ENCODE measurements around the gene SEC14L5. TPM values are rescaled to one million over a fixed set of nuclear protein-coding genes. Genes with fewer than 3 reads are reported as not detected.

SEC14L5 gene
- total and polyA plus RNA-seq, 2 experiments from 2014 or later: 2.6 to 5.9 TPM

DNA sequence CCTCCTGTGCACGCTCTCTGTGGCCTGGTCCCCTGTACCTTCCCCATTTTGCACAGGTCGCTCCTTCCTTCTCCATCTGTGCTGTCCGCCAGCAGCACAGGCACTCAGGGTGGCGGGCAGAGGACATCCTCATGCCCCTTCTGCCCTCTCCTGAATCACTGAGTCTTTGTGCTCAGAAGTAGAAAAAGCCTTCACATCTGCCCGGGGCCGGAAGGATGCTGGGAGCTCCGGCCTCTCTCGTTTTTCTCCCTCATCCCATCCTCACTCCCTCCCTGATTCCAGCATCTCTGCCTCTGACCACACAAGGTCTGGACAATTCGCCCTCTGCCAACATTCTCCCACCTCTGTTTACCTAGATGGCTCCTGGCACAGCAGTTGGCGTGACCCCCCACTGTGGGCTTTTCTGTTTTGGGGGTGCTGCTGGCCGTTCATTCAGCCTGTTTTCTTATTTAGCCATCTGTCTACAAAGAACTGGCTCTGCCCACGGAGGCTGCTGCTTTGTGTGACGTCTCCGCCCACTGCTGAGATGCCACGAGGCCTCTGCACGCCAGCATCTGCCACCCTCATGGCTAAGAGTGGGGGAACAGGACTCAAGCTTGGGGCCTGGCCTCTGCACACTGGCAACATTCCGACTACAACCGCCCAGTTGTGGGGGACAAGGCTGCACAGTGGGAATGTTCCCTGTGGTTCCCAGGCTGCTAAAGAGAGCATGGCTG is 36.7 kb downstream of the SEC14L5 start:
- Mint-ChIP-seq H3K27me3 (ENCODE audit: insufficient read depth, low read depth, poor library complexity) (peaks cover 6% of the 10 kb centered on the region), H3K4me1 (no peaks in the 10 kb centered on the region), H3K27ac (no peak overlapping the region), H3K9me3 (no peaks in the 10 kb centered on the region), H3K36me3 (ENCODE audit: low read depth) (peaks cover 9% of the 10 kb centered on the region; the same call in 2 of the 3 replicates), H3K4me3 (no peak overlapping the region)
- no peak overlapping the region for H2AFZ ChIP-seq
- H3K79me2 ChIP-seq (replicated peaks; ENCODE audit: insufficient read depth): no peaks in the 10 kb centered on the region
- ATAC-seq (no peak; the same call in 2 of the 3 replicates), DNase-seq (ENCODE audit: low spot score) (no peak)
- H3F3A ChIP-seq (replicated peaks; ENCODE audit: low read depth): no peaks in the 10 kb centered on the region
- TF ChIP-seq STAT1 (IDR thresholded peaks at IDR 0.05; ENCODE audit: unreplicated experiment) (no peak), EZH2 (IDR thresholded peaks at IDR 0.05; ENCODE audit: low read depth, unreplicated experiment) (no peak), JUNB (IDR thresholded peaks at IDR 0.05; ENCODE audit: unreplicated experiment) (no peak), ZNF114 (CRISPR knock-in tag; IDR thresholded peaks at IDR 0.05) (no peak), CREB1 (CRISPR knock-in tag; IDR thresholded peaks at IDR 0.05; ENCODE audit: low read depth) (no peak), EZH2phosphoT487 (IDR thresholded peaks at IDR 0.05; ENCODE audit: unreplicated experiment) (no peak), ZNF331 (CRISPR knock-in tag; IDR thresholded peaks at IDR 0.05; ENCODE audit: low read depth) (no peak), NANOG (IDR thresholded peaks at IDR 0.05; ENCODE audit: borderline replicate concordance) (no peak), POLR2AphosphoS5 (IDR thresholded peaks at IDR 0.05; ENCODE audit: low read depth) (no peak)
- TF ChIP-seq, protein P1, sequence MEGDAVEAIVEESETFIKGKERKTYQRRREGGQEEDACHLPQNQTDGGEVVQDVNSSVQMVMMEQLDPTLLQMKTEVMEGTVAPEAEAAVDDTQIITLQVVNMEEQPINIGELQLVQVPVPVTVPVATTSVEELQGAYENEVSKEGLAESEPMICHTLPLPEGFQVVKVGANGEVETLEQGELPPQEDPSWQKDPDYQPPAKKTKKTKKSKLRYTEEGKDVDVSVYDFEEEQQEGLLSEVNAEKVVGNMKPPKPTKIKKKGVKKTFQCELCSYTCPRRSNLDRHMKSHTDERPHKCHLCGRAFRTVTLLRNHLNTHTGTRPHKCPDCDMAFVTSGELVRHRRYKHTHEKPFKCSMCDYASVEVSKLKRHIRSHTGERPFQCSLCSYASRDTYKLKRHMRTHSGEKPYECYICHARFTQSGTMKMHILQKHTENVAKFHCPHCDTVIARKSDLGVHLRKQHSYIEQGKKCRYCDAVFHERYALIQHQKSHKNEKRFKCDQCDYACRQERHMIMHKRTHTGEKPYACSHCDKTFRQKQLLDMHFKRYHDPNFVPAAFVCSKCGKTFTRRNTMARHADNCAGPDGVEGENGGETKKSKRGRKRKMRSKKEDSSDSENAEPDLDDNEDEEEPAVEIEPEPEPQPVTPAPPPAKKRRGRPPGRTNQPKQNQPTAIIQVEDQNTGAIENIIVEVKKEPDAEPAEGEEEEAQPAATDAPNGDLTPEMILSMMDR (conservative IDR thresholded peaks at IDR 0.05; ENCODE audit: low read depth in 2 of 2): no peak
- TF ChIP-seq, protein P2, sequence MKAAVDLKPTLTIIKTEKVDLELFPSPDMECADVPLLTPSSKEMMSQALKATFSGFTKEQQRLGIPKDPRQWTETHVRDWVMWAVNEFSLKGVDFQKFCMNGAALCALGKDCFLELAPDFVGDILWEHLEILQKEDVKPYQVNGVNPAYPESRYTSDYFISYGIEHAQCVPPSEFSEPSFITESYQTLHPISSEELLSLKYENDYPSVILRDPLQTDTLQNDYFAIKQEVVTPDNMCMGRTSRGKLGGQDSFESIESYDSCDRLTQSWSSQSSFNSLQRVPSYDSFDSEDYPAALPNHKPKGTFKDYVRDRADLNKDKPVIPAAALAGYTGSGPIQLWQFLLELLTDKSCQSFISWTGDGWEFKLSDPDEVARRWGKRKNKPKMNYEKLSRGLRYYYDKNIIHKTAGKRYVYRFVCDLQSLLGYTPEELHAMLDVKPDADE (IDR thresholded peaks at IDR 0.05): no peak
- TF ChIP-seq, protein P3, sequence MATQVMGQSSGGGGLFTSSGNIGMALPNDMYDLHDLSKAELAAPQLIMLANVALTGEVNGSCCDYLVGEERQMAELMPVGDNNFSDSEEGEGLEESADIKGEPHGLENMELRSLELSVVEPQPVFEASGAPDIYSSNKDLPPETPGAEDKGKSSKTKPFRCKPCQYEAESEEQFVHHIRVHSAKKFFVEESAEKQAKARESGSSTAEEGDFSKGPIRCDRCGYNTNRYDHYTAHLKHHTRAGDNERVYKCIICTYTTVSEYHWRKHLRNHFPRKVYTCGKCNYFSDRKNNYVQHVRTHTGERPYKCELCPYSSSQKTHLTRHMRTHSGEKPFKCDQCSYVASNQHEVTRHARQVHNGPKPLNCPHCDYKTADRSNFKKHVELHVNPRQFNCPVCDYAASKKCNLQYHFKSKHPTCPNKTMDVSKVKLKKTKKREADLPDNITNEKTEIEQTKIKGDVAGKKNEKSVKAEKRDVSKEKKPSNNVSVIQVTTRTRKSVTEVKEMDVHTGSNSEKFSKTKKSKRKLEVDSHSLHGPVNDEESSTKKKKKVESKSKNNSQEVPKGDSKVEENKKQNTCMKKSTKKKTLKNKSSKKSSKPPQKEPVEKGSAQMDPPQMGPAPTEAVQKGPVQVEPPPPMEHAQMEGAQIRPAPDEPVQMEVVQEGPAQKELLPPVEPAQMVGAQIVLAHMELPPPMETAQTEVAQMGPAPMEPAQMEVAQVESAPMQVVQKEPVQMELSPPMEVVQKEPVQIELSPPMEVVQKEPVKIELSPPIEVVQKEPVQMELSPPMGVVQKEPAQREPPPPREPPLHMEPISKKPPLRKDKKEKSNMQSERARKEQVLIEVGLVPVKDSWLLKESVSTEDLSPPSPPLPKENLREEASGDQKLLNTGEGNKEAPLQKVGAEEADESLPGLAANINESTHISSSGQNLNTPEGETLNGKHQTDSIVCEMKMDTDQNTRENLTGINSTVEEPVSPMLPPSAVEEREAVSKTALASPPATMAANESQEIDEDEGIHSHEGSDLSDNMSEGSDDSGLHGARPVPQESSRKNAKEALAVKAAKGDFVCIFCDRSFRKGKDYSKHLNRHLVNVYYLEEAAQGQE (IDR thresholded peaks at IDR 0.05; ENCODE audit: unreplicated experiment): no peak
- TF ChIP-seq, protein P4, sequence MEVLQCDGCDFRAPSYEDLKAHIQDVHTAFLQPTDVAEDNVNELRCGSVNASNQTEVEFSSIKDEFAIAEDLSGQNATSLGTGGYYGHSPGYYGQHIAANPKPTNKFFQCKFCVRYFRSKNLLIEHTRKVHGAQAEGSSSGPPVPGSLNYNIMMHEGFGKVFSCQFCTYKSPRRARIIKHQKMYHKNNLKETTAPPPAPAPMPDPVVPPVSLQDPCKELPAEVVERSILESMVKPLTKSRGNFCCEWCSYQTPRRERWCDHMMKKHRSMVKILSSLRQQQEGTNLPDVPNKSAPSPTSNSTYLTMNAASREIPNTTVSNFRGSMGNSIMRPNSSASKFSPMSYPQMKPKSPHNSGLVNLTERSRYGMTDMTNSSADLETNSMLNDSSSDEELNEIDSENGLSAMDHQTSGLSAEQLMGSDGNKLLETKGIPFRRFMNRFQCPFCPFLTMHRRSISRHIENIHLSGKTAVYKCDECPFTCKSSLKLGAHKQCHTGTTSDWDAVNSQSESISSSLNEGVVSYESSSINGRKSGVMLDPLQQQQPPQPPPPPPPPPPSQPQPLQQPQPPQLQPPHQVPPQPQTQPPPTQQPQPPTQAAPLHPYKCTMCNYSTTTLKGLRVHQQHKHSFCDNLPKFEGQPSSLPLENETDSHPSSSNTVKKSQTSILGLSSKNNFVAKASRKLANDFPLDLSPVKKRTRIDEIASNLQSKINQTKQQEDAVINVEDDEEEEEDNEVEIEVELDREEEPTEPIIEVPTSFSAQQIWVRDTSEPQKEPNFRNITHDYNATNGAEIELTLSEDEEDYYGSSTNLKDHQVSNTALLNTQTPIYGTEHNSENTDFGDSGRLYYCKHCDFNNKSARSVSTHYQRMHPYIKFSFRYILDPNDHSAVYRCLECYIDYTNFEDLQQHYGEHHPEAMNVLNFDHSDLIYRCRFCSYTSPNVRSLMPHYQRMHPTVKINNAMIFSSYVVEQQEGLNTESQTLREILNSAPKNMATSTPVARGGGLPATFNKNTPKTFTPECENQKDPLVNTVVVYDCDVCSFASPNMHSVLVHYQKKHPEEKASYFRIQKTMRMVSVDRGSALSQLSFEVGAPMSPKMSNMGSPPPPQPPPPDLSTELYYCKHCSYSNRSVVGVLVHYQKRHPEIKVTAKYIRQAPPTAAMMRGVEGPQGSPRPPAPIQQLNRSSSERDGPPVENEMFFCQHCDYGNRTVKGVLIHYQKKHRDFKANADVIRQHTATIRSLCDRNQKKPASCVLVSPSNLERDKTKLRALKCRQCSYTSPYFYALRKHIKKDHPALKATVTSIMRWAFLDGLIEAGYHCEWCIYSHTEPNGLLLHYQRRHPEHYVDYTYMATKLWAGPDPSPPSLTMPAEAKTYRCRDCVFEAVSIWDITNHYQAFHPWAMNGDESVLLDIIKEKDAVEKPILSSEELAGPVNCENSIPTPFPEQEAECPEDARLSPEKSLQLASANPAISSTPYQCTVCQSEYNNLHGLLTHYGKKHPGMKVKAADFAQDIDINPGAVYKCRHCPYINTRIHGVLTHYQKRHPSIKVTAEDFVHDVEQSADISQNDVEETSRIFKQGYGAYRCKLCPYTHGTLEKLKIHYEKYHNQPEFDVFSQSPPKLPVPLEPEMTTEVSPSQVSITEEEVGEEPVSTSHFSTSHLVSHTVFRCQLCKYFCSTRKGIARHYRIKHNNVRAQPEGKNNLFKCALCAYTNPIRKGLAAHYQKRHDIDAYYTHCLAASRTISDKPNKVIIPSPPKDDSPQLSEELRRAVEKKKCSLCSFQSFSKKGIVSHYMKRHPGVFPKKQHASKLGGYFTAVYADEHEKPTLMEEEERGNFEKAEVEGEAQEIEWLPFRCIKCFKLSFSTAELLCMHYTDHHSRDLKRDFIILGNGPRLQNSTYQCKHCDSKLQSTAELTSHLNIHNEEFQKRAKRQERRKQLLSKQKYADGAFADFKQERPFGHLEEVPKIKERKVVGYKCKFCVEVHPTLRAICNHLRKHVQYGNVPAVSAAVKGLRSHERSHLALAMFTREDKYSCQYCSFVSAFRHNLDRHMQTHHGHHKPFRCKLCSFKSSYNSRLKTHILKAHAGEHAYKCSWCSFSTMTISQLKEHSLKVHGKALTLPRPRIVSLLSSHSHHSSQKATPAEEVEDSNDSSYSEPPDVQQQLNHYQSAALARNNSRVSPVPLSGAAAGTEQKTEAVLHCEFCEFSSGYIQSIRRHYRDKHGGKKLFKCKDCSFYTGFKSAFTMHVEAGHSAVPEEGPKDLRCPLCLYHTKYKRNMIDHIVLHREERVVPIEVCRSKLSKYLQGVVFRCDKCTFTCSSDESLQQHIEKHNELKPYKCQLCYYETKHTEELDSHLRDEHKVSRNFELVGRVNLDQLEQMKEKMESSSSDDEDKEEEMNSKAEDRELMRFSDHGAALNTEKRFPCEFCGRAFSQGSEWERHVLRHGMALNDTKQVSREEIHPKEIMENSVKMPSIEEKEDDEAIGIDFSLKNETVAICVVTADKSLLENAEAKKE (CRISPR knock-in tag; IDR thresholded peaks at IDR 0.05): no peak
- H3K9me2 ChIP-seq (ENCODE audit: insufficient read depth): no peaks in the 10 kb centered on the region
- no peak overlapping the region for H3K4me3 ChIP-seq
- H3K27me3 ChIP-seq (ENCODE audit: insufficient read depth): no peaks in the 10 kb centered on the region
- H3K4me2 ChIP-seq: no peak overlapping the region
- H4K20me1 ChIP-seq (replicated peaks; ENCODE audit: insufficient read depth): 0 out of 2 replicates have a peak, but pooled peaks cover 3% of the 10 kb centered on the region
- H3K4me1 ChIP-seq (ENCODE audit: insufficient read depth): no peaks in the 10 kb centered on the region
- no peak overlapping the region for H3K27ac ChIP-seq (ENCODE audit: low read depth)
- H3K36me3 ChIP-seq (ENCODE audit: insufficient read depth): 0 out of 2 replicates have a peak, but pooled peaks cover 5% of the 10 kb centered on the region
